Stomach (tissue), 19 donors: ENCODE data around the gene ZSWIM2. TPM values are rescaled to one million over a fixed set of nuclear protein-coding genes. Genes with fewer than 3 reads are reported as not detected.
"Not testable (repeated sequence)": the region's sequence is repeated elsewhere in the genome, so short reads cannot be mapped to it uniquely, and the experiment has no call there.

Experiments
- DNase-seq, 2 donors: peaks; one replicate each; pipeline versions ENCODE4 v3.0.0 to v3.0.0-alpha.2; 2013 to 2019
- H3K27ac ChIP-seq, 5 donors: fragments of 200-600 bp in 4 of 5; sonication (generic) in 4 of 5; one replicate each; pipeline ENCODE4 v1.5.1; 2013 to 2019; ENCODE audit warnings: mild to moderate bottlenecking in 1 of 5, moderate library complexity in 1 of 5
- H3K27me3 ChIP-seq, 3 donors: fragments of 200-600 bp; sonication (generic); one replicate each; pipeline ENCODE4 v1.5.1; 2017 to 2019; ENCODE audit warnings: mixed run types in 1 of 3
- H3K36me3 ChIP-seq, 4 donors: fragments of 200-600 bp; sonication (generic); 1 replicate in 3 of 4; 2 replicates in 1 of 4; pipeline ENCODE4 v1.5.1; 2016 to 2019
- H3K4me1 ChIP-seq, 4 donors: fragments of 200-600 bp; sonication (generic); one replicate each; pipeline ENCODE4 v1.5.1; 2016 to 2019
- H3K4me3 ChIP-seq, 4 donors: fragments of 200-600 bp; sonication (generic) in 3 of 4; one replicate each; pipeline ENCODE4 v1.5.1; 2016 to 2019; ENCODE audit warnings: mild to moderate bottlenecking in 1 of 4
- H3K9me3 ChIP-seq, 4 donors: fragments of 200-600 bp; sonication (generic); one replicate each; pipeline ENCODE4 v1.5.1; 2016 to 2019
- EP300 ChIP-seq: sonication (generic); formaldehyde crosslinking; IDR thresholded peaks from one replicate; pipeline ENCODE4 v1.6.1; 2017; ENCODE audit warnings: antibody characterized with exemption
- POLR2A ChIP-seq, 4 donors: fragments of 450-650 bp; IDR thresholded peaks; one replicate each; pipeline ENCODE4 v1.6.1; 2016; ENCODE audit warnings: antibody characterized with exemption in 4 of 4, control low read depth in 2 of 4, mild to moderate bottlenecking in 1 of 4, moderate library complexity in 1 of 4
- POLR2AphosphoS5 ChIP-seq, 3 donors: sonication (generic); formaldehyde crosslinking; IDR thresholded peaks; one replicate each; pipeline ENCODE4 v1.6.1; 2016; ENCODE audit warnings: antibody characterized with exemption in 3 of 3
- WGBS, 5 donors: extraction: QIAGEN DNeasy Blood & Tissue Kit in 3 of 5; methylation state at CpG; one replicate each; pipeline versions ENCODE4 v1.1.5 to v1.1.7; 2013 to 2018; 5-methylcytosine and 5-hydroxymethylcytosine counted together
- intact Hi-C: fragments of 100-400 bp; cut with DNase I; formaldehyde crosslinking; loops from one replicate; pipeline ENCODE4 v1.15.1; 2023; ENCODE audit warnings: low total_unique reads
- long read RNA-seq, 10 donors: transcript quantifications; one replicate each; lab custom pipeline, GENCODE V29; 2026
- polyA plus RNA-seq, 3 donors: library from polyadenylated mRNA; stranded (reverse); fragments of 200-250 nt; gene quantifications; one replicate each; pipeline ENCODE4 v1.2.3, GENCODE V29; 2013
- total RNA-seq, 5 donors: library from RNA; depleted of rRNA; stranded (reverse); fragments of >200 nt; gene quantifications; one replicate each; pipeline versions ENCODE4 v1.1.0 to v1.2.3, GENCODE V29; 2014 to 2016
- TF ChIP-seq, protein P1 (sequence below), 7 experiments: fragments of 450-650 bp in 4 of 7; fragments of 200-600 bp in 3 of 7; sonication (generic) in 3 of 7; IDR thresholded peaks; one replicate each; pipeline ENCODE4 v1.5.1; 2016 to 2019; ENCODE audit warnings: antibody characterized with exemption in 7 of 7, control low read depth in 2 of 7, mild to moderate bottlenecking in 1 of 7
- donor health status: healthy with polysubstance abuse.
- donor health status: Bipolar disorder and iron deficiency.
- donor health status: healthy.

Gene ZSWIM2, protein sequence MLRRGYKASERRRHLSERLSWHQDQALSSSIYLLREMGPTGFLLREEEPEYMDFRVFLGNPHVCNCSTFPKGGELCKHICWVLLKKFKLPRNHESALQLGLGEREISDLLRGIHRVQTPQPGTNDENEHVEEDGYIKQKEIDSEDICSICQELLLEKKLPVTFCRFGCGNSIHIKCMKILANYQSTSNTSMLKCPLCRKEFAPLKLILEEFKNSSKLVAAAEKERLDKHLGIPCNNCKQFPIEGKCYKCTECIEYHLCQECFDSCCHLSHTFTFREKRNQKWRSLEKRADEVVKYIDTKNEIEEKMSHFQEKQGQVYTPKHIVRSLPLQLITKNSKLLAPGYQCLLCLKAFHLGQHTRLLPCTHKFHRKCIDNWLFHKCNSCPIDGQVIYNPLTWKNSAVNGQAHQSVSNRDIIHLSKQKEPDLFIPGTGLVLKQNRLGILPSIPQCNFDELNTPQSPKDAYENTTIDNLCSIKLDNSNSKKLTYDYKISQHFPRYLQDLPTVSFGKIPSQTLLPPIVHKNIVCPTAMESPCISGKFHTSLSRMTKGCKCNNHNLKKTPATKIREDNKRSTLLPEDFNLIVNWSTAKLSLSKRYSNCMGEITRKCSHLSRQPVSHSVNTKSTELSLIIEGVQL
- total RNA-seq (not detected), polyA plus RNA-seq (not detected)
- long read RNA-seq, donor 1 = 0 reads
- long read RNA-seq, donor 2 = 0 reads
- long read RNA-seq, donor 3 = 0 reads
- long read RNA-seq, donor 4 = 0 reads
- long read RNA-seq, donor 5 = 0 reads
- long read RNA-seq, donor 6 = 0 reads
- long read RNA-seq, donor 7 = 0 reads
- long read RNA-seq, donor 8 = 0 reads
- long read RNA-seq, donor 9 = 0 reads
- long read RNA-seq, donor 10 = 0 reads

DNA sequence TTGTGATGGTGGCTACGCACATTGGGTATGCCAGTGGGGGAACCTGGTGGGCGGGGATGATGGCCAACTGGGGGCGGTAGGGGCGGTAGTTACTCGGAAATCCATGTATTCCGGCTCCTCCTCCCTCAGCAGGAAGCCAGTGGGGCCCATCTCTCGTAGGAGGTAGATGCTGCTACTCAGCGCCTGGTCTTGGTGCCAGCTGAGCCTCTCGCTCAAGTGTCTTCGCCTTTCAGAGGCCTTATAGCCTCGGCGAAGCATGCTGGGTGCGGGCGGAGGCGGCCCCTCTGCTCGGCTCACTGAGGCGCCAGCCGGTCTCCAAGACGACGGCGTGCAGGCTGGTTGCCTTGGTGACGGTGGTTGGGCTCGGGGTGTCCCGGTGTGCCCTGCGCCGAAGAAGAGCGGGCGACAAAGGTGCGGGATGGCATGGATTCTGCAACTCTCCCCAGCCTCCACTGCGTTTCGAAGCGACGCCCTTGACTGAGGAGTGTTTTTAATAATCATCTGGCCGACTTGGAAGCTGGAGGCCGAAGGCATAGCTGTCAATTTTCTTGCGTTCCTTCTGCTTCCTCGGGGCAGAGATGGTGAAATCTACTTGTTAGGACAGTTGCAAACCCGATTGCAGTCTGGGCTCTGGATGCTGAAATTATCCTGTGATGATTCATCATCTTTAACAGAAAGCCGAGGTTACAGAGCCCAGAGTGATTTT is at the start of gene ZSWIM2:
Gene ZSWIM2 (minus strand): TSS at position 298 of the 706 bp plus-strand sequence. CDS start 40 bp downstream, at position 258.
- no peaks in the 10 kb centered on the region for H3K27me3 ChIP-seq
- 2 to 7% (median 5%) methylated on average over 34 to 39 of the region's 39 CpGs for WGBS, 5 donors
- H3K9me3 ChIP-seq = no peaks in the 10 kb centered on the region
- intact Hi-C loops = no loop called here
- H3K4me1 ChIP-seq = peaks cover 3 to 15% (median 9%) of the 10 kb centered on the region in 4 donors
- TF ChIP-seq POLR2AphosphoS5 (IDR thresholded peaks at IDR 0.05) (no peak), EP300 (no peak), POLR2A (IDR thresholded peaks at IDR 0.05) (no peak)
- TF ChIP-seq, protein P1, sequence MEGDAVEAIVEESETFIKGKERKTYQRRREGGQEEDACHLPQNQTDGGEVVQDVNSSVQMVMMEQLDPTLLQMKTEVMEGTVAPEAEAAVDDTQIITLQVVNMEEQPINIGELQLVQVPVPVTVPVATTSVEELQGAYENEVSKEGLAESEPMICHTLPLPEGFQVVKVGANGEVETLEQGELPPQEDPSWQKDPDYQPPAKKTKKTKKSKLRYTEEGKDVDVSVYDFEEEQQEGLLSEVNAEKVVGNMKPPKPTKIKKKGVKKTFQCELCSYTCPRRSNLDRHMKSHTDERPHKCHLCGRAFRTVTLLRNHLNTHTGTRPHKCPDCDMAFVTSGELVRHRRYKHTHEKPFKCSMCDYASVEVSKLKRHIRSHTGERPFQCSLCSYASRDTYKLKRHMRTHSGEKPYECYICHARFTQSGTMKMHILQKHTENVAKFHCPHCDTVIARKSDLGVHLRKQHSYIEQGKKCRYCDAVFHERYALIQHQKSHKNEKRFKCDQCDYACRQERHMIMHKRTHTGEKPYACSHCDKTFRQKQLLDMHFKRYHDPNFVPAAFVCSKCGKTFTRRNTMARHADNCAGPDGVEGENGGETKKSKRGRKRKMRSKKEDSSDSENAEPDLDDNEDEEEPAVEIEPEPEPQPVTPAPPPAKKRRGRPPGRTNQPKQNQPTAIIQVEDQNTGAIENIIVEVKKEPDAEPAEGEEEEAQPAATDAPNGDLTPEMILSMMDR (IDR thresholded peaks at IDR 0.05) = no peak
- peak within 1 kb of the TSS; percentile 37 to 48 (median 46) for H3K4me3 ChIP-seq
- peak; percentile 62 to 86 for DNase-seq
- peak within 1 kb of the TSS in 1 of 5 donors; percentile 28 for H3K27ac ChIP-seq
- H3K36me3 ChIP-seq = no peaks in the 10 kb centered on the region

DNA sequence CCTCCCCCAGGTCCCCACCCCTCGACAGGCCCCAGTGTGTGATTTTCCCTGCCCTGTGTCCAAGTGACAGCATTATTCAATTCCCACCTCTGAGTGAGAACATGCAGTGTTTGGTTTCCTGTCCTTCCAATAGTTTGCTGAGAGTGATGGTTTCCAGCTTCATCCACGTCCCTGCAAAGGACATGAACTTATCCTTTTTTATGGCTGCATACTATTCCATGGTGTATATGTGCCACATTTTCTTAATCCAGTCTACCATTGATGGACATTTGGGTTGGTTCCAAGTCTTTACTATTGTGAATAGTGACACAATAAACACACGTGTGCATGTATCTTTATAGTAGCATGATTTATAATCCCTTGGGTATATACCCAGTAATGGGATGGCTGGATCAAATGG is 47.2 kb upstream of the ZSWIM2 start:
- H3K4me3 ChIP-seq, DNase-seq, H3K36me3 ChIP-seq, H3K27ac ChIP-seq, H3K27me3 ChIP-seq, intact Hi-C loops, H3K4me1 ChIP-seq, H3K9me3 ChIP-seq: not testable (repeated sequence)
- WGBS, 5 donors = 68 to 90% (median 79%) methylated on average over 3 of the region's 3 CpGs

DNA sequence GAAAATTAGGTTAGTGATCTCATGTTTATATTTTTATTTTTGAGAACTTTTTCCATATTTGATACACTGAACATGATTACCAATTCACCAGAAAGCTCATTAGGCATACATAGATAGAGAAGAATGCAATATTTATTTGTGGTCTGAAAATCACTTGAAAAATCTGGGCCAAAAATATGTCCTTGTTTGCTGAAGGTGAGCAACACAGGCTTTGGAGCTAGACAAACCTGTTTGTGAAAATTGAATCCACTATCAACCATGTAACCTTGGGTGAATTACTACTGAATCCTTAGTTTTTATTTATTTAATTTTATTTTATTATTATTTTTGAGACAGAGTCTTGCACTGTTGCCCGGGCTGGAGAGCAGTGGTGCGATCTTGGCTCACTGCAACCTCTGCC is 46.5 kb upstream of the ZSWIM2 start:
- H3K27me3 ChIP-seq = no peaks in the 10 kb centered on the region
- H3K4me1 ChIP-seq = no peaks in the 10 kb centered on the region
- DNase-seq = no peak
- 85 to 98% (median 96%) methylated on average over 2 of the region's 2 CpGs for WGBS, 5 donors
- TF ChIP-seq EP300 (no peak), POLR2AphosphoS5 (IDR thresholded peaks at IDR 0.05) (no peak), POLR2A (IDR thresholded peaks at IDR 0.05) (no peak)
- TF ChIP-seq, protein P1 (IDR thresholded peaks at IDR 0.05) = no peak
- H3K36me3 ChIP-seq = no peaks in the 10 kb centered on the region
- no peak overlapping the region for H3K27ac ChIP-seq
- H3K9me3 ChIP-seq = no peaks in the 10 kb centered on the region
- intact Hi-C loops = no loop called here
- H3K4me3 ChIP-seq = no peak overlapping the region

DNA sequence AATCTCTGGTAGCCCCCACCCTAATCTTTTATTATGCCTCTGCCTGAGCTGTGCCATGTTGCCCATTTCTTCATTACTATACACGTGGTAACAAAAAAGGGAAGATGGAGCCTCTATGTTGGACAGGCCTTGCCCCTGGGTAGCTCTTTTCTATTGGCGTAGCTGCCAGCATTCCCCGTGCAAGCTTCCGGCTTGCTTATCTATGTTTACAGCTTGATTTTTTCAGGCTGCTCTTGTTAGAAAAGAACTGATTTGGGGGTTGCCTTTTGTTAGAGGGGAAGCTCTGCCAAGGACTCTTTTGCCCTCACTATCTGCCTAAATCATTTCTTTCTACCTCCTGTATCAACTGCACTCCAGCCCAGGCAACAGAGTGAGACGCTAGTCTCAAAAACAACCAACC is 45.5 kb upstream of the ZSWIM2 start:
- intact Hi-C loops = no loop called here
- TF ChIP-seq POLR2AphosphoS5 (IDR thresholded peaks at IDR 0.05) = no peak
- TF ChIP-seq POLR2A (IDR thresholded peaks at IDR 0.05) = no peak
- TF ChIP-seq, protein P1 (IDR thresholded peaks at IDR 0.05) = no peak
- TF ChIP-seq EP300 = no peak
- Histone ChIP-seq H3K36me3 (no peaks in the 10 kb centered on the region), H3K4me3 (no peak overlapping the region), H3K4me1 (no peaks in the 10 kb centered on the region), H3K27ac (no peak overlapping the region), H3K9me3 (no peaks in the 10 kb centered on the region), H3K27me3 (no peaks in the 10 kb centered on the region)
- 29 to 56% (median 40%) methylated on average over 5 of the region's 5 CpGs for WGBS, 5 donors
- no peak for DNase-seq
